Activated CD4-positive, alpha-beta T cell treated with anti-CD3 and anti-CD28 coated beads for 1 hour (primary cell): ENCODE measurements around the gene ELAVL2.

Experiments
- DNase-seq: peaks from one replicate; pipeline ENCODE4 v3.0.0-alpha.2; 2020

The ELAVL2 gene

DNA sequence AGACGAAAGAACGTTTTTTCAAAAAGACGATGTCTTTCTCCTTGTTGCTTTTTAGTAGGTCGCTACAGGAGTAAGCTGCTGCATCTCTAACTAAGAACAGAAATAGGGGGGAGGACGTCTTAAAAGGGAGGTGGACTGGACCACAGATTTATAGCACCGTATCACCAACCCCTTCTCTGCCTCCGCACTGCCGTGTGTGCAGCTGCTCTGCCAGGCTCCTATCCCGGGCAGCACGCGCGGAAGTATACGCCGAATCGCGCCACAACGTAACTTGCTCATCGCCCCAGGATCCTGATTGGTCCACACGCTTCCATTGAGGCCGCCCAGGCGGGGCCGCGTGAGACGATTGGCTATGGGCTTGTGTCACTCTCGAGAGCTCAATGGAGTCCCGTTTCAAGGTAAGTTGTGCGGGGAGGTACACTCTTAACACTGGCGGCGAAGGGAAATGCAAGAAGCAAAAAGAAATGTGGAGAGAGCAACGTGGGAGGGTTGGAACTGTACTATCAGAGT is at the start of gene ELAVL2:
ELAVL2 (minus strand) TSS at position 121 of the 510 bp plus-strand sequence. CDS start 64,006 bp downstream, outside the sequence.
- DNase-seq: no peak

GRCh38 chr9:23858234-23858633 is 32.2 kb upstream of the ELAVL2 start:
- DNase-seq: no peak

GRCh38 chr9:23855873-23856604 is 30.0 kb upstream of the ELAVL2 start:
- DNase-seq: no peak

DNA sequence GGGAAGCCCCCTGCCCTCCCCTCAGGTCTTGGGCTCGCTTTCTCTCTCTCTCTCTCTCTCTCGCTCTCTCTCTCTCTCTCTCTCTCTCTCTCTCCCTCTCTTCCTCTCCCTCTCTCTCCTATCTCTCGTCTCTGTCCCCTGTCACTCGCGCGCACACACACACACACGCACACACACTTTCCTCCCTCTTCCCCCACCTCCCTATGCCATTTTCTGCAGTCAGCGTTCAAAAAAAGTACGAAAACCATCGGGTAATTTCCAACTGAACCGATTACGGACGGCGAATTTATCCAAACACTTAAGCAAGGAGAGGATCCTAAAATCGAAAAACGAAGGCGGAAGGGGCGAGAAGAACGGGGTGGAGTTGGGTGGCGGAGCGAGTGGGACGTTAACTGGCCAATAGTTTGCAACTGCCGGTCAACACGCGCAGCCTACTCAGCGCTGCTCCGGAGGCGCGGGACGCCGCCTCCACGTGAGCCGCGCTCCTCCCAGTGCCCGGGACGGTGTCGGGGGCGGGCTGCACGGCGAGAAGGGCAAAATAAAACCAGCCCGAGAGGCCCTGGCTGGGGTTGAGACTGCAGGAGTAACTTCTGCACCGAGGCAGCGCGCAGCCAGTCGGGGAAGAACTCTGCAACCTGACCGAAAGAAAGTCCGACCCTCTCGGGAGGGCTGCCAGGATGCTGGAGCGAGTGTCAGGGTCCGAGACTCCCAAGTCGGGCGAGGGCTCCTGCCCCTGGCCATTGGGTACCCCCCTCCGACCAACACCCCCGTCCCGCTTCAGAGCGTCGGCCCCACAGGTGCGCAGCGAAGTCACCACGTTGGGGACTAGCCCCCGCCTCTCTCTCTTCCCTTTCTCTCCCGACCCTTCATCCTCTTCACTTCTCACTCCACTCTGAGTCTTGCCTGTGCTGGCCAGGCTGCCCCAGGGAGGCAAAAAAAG is 24.9 kb upstream of the ELAVL2 start:
- no peak for DNase-seq

- DNase-seq: no peak
These were observed 24.2 kb upstream of the ELAVL2 start for GRCh38 chr9:23850242-23850689.

DNA sequence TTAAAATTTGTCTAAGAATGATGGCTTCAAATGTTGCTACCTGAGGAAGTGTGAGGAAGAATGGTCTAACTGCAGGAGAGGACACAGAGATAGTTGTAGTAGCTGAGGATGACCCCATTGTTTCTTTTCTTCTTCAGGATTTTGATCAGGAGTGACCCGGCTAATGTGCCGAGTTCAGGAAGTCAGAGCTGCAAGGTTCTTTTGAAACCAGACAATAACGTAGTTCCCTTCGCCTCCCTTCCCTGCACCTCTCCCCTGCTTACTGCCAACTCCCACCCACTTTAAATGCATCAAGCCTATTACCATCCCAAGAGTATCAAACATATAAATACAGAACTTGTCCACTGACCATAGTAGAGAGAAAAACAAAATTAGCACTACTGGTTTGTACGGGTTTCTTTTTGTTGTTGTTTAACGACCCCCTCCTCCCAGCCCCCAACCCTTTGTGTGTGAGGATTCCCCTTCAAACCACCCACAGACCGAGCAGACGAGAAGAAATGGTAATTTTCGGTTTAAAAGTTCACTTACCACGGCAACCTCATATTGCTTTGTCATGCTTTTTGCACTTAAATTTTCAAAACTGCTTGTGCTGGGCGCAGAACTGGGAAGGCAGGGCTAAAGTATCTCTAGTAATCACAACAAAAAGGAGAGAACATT is 23.5 kb upstream of the ELAVL2 start:
- no peak for DNase-seq

DNA sequence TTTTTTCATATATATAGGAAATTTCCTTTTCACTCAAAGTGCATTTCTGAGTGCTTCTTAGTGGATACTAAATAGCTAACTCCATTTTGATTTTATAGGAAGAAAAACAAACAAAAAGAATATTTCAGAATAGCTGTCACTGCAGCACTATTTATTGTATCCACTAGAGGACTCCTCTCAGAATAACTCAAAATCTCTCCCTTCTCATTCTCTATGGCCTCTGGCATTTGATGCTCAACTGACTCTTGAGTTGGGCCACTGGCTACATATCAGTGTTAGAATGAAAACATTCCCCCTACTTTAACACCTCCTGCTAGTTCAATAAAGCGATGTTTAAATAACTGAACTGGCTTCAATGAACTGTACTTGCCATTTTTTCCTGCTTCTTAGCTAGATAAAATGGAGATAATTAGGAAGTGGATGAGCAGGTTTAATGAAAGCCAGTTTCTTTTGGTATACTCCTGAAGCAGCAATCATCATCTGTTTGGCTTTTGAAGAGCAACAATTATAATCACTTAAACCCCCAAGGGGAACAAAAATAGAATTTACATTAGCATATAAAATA is 16.6 kb upstream of the ELAVL2 start:
- DNase-seq: no peak

- DNase-seq: no peak
These were observed 15.3 kb upstream of the ELAVL2 start for GRCh38 chr9:23841304-23841703.

DNA sequence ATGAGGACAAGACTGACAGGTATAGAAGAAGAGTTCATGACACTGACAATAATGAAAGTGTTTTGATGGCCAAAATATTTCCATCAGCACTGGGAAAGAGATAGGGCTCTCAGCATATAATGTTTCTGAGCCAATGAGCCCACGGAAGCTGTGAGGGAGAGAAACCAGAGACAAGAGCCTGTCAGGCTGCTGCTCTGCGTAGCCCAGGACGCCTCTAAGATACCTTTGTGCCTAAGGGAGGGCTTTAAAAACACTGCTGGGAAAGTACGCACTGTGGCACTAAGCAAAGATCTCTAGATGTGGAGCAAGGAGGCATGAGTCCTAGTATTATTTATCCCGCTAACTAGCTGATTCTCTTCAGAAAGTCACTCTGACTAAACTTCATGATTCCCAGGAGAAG is 11.0 kb upstream of the ELAVL2 start:
- no peak for DNase-seq

- DNase-seq: no peak
These were observed 5.1 kb upstream of the ELAVL2 start for GRCh38 chr9:23830929-23831730.

DNA sequence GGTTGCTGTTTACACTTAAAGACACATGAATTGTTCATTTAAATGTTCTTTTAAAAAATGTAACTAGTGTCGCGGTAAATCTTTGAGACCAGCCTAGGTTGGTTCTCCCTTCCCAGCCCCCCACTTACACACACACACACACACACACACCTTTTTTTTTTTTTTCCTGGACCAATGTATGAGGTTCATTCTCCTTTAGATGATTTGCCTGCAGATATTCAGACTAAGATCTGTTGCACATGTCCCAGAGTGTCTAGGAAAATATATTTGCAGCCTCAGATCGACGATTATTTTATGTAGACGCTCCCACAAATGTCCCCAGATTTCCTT is 4.4 kb upstream of the ELAVL2 start:
- no peak for DNase-seq

DNA sequence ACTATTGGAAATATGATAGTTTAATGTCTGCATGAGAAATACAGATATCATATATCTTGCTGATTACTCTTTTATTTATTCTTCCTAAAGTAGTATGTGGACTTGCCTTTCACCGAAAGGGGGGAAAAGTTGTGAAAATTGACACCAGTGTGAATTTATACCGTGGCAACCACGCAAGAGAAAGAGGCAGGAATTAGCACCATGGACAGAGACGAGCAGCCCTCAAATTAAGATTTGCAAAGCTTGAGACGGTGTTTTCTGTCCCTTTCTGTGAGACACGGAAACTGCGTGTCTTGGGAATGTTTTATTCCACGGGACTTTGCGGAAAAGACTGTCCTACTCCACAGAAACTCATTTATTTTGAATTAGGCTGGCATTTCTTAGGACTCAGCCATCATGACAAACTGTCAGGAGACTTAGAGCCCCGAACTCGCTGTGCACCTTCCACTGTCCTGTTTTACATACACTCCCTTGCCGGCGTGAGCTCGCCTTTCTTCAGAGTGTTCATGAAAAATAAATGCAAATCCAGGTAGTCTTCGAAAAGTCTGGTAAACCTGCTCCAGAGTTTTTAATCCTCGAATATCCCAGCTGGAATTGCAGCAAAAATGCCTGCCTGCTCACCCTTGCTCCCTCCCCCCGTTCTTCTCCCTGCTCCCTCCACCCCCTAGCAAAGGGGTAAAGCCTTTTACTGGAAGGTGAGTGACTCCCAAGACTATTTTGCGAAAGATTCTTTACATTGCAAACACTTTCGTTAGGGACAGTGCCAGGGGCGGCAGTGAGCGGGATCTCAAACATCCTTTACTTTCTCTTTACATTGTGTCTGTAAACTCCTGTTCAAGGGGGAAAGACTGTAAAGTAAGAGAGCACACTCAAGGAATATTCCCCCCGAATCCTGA is 3.8 kb upstream of the ELAVL2 start:
- DNase-seq: no peak

GRCh38 chr9:23825700-23826099 is 340 bp downstream of the ELAVL2 start:
- no peak for DNase-seq

GRCh38 chr9:23824830-23825591 is 1.0 kb downstream of the ELAVL2 start:
- no peak for DNase-seq

DNA sequence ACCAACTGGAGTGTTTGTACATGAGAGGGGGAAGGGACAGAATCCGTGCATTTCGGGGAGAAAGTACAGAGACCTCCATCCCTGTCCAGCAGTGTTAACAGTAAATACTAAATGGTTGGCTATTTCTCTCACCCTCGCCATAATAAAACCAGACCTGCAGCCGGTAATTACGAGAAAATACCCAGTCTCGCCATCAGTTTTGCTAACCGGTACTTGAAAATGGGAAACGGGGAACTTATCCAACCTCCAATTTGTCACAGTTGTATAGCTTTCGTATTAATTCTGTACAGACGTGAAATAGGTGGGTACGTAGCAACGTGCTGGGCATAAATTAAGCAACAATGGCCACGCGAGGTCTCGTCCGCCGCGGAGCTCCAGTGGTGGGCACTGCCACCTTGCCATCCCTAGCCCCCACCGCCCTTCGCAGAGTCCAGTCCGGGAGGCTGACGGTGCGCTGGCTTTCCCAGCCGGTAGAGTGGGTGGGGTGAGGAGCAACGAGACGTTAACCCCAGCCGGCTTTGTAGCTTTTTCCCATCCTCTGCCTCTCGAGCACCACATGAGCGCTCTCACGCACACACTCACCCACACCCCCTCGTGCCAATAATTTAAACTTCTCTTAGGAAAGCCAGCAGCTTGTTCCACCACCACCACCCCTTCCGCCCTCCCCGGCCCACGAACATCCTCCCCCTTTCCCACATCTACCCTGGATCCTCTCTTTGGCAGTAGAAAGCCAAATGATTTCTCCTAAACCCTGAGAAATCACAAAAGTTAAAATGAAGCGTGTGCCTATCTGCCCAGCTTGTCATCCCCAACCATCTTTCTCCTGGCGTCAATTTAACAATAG is 1.8 kb downstream of the ELAVL2 start:
- DNase-seq: no peak

GRCh38 chr9:23823269-23823668 is 2.8 kb downstream of the ELAVL2 start:
- no peak for DNase-seq

DNA sequence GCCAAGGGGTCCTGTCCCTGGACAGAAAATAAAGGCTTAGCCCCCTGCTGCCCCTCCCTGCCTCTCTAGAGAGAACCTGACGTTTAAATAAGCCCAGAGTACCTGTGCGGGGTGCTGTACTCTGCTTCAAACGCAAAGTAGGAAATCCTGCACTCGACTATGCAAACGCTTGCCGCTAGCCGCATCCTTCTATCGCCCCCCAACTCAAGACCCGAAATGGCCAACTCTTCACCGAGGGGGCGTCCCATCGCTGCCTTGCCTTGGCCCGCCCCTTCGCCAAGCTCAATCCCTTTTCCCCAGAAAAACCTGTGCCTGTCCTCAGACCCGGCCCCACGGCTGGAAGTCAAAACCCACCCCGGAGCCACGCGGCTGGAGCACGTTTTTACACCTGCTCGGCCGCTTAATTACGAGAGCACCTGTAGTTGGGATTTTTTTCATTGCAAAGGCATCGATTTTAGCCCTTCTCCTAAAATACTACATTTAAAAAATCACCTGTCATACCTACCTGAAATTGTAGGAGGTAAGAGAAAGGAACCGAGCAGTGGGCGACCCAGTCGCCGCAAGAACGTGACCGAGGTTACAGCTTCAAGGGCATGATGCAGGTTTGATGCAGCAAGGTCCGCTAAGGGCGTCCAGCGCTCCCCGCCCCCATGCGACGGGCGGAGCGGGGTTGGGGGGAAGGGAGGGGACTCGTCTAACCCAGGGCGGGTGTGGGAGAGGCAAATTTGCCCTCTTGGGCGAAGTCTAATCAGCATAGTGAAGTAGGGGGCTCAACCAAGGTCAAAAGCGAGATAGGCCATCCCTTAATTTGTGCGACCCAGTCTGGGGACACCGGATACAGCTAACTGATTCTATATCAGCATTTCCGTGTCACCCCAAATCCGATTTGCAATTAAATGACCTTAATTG is 3.5 kb downstream of the ELAVL2 start:
- no peak for DNase-seq
